Gastrocnemius medialis (tissue), 4 donors: ENCODE measurements around the gene KLHL40. TPM values are rescaled to one million over a fixed set of nuclear protein-coding genes. Genes with fewer than 3 reads are reported as not detected.

Experiments used
- ATAC-seq, 2 donors: fragments of 150-250 bp; one replicate each; pipeline ENCODE4 v1.9.1; 2016
- DNase-seq, 2 donors: peaks; one replicate each; pipeline ENCODE4 v3.0.0-alpha.2; 2019
- H3K27ac ChIP-seq, 4 donors: fragments of 200-600 bp; sonication (generic); 1 replicate in 1 of 4; 2 replicates in 3 of 4; pipeline ENCODE4 v1.5.1; 2016 to 2018; ENCODE audit warnings: mild to moderate bottlenecking in 2 of 4, moderate library complexity in 1 of 4
- H3K27me3 ChIP-seq, 3 donors: fragments of 200-600 bp; sonication (generic) in 2 of 3; 1 replicate in 1 of 3; 2 replicates in 2 of 3; pipeline versions ENCODE4 v1.5.1 to v1.6.0; 2016 to 2019; ENCODE audit warnings: mild to moderate bottlenecking in 1 of 3, moderate library complexity in 1 of 3
- H3K36me3 ChIP-seq, 2 donors: fragments of 200-600 bp; sonication (generic) in 1 of 2; one replicate each; pipeline ENCODE4 v1.5.1; 2017 to 2018
- H3K4me1 ChIP-seq, 2 donors: fragments of 200-600 bp; sonication (generic) in 1 of 2; one replicate each; pipeline ENCODE4 v1.5.1; 2016 to 2017; ENCODE audit warnings: mild to moderate bottlenecking in 2 of 2
- H3K4me3 ChIP-seq, 4 donors: fragments of 200-600 bp; sonication (generic) in 3 of 4; 1 replicate in 1 of 4; 2 replicates in 3 of 4; pipeline ENCODE4 v1.5.1; 2016 to 2019; ENCODE audit warnings: mild to moderate bottlenecking in 2 of 4
- H3K9me3 ChIP-seq, 3 donors: fragments of 200-600 bp; sonication (generic) in 2 of 3; 1 replicate in 1 of 3; 2 replicates in 2 of 3; pipeline ENCODE4 v1.5.1; 2016 to 2019
- POLR2A ChIP-seq, 2 donors: fragments of 450-650 bp; IDR thresholded peaks; one replicate each; pipeline ENCODE4 v1.6.1; 2017; ENCODE audit warnings: antibody characterized with exemption in 2 of 2, mild to moderate bottlenecking in 2 of 2, moderate library complexity in 2 of 2
- in situ Hi-C, 4 donors: fragments of 200-750 bp; cut with MboI; loops; one replicate each; pipeline versions ENCODE4 v1.15.0 to v1.8.0; 2017; ENCODE audit warnings: low sequenced_read_pairs in 4 of 4
- intact Hi-C: fragments of 100-400 bp; cut with DNase I; formaldehyde crosslinking; loops from one replicate; pipeline ENCODE4 v1.15.1; 2023; ENCODE audit warnings: low total_unique reads
- total RNA-seq, 4 donors: library from RNA; depleted of rRNA; stranded (reverse); fragments of >200 nt; gene quantifications; one replicate each; pipeline versions ENCODE4 v1.1.0 to v1.2.3, GENCODE V29; 2016
- TF ChIP-seq, protein P1 (sequence below), 5 experiments: fragments of 450-650 bp in 3 of 5; fragments of 200-600 bp in 2 of 5; sonication (generic) in 2 of 5; IDR thresholded peaks in 4 of 5; conservative IDR thresholded peaks in 1 of 5; 1 replicate in 4 of 5; 2 replicates in 1 of 5; pipeline ENCODE4 v1.5.1; 2016 to 2019; ENCODE audit warnings: antibody characterized with exemption in 5 of 5, mild to moderate bottlenecking in 3 of 5, moderate library complexity in 3 of 5

KLHL40 gene
- total RNA-seq, 4 donors from 2014 or later: 197 to 682 (median 397) TPM

DNA sequence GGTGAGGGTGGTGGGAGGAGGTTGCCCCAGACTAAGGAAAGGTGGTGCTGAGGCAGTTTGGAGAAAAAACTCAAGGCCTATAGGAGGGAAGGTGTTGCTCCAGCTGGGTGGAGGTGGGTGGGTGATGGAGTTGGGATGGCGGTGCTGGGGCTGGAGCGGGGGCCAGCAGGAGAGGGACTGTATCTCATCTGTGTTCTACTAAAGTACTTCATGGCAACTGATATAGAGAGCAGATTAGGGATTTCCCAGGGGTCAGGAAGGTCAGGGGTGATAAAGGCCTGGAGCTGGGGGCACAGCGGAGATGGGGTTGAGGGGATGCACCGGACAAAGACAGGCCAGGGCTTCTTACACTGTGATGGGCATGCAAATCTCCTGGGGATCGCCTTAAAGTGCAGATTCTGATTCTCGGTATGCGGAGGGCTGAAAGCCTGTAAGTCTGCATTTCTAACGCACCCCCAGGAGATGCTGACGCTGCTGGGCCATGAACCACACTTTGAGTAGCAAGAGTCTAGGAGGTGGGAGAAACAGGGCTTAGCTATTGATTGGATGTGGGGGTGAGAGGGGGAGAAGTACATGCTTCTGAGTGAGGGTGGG, 4.2 kb downstream of the KLHL40 start:
- peaks cover 28 to 44% of the 10 kb centered on the region in 2 donors for H3K4me1 ChIP-seq
- no peaks in the 10 kb centered on the region for H3K9me3 ChIP-seq
- in situ Hi-C loops (no loop called here), intact Hi-C loops (no loop called here)
- no peak for TF ChIP-seq POLR2A (IDR thresholded peaks at IDR 0.05)
- TF ChIP-seq, protein P1, sequence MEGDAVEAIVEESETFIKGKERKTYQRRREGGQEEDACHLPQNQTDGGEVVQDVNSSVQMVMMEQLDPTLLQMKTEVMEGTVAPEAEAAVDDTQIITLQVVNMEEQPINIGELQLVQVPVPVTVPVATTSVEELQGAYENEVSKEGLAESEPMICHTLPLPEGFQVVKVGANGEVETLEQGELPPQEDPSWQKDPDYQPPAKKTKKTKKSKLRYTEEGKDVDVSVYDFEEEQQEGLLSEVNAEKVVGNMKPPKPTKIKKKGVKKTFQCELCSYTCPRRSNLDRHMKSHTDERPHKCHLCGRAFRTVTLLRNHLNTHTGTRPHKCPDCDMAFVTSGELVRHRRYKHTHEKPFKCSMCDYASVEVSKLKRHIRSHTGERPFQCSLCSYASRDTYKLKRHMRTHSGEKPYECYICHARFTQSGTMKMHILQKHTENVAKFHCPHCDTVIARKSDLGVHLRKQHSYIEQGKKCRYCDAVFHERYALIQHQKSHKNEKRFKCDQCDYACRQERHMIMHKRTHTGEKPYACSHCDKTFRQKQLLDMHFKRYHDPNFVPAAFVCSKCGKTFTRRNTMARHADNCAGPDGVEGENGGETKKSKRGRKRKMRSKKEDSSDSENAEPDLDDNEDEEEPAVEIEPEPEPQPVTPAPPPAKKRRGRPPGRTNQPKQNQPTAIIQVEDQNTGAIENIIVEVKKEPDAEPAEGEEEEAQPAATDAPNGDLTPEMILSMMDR (IDR thresholded peaks at IDR 0.05 in 4 of 5, conservative IDR thresholded peaks at IDR 0.05 in 1 of 5): no peak
- peaks cover 0 to 41% of the 10 kb centered on the region in 2 donors for H3K36me3 ChIP-seq
- DNase-seq (no peak), ATAC-seq (no peak)
- peak overlapping the region; percentile 94 to 100 (median 99) for H3K27ac ChIP-seq
- H3K4me3 ChIP-seq: peak overlapping the region in 3 of 4 donors; percentile 61 to 82 (median 77)
- H3K27me3 ChIP-seq: no peaks in the 10 kb centered on the region

DNA sequence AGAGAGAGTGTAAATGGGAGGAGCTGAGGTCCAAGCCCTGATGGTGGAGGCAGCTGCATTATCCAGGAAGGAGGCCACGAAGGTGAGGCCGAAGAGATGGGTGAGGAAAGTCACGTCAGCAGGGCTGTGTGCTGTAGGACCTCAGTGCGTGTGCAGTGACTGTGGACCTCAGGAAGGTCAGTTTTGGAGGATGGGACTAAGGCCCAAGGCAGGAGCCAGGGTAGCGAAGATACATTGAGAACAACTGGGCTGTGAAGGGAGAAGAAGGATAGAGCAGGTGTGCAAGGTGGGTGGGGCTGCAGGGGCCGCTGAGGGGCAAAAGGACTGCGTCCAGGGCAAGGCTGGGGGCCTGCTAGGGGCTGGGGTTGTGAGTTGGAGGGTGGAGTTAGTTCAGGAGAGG, 4.9 kb downstream of the KLHL40 start:
- peaks cover 22 to 37% of the 10 kb centered on the region in 2 donors for H3K4me1 ChIP-seq
- in situ Hi-C loops: no loop called here
- H3K9me3 ChIP-seq: no peaks in the 10 kb centered on the region
- TF ChIP-seq POLR2A (IDR thresholded peaks at IDR 0.05): no peak
- TF ChIP-seq, protein P1 (IDR thresholded peaks at IDR 0.05 in 4 of 5, conservative IDR thresholded peaks at IDR 0.05 in 1 of 5): no peak
- H3K4me3 ChIP-seq: no peak overlapping the region
- peak overlapping the region; percentile 94 to 100 (median 99) for H3K27ac ChIP-seq
- H3K27me3 ChIP-seq: no peaks in the 10 kb centered on the region
- ATAC-seq (no peak), DNase-seq (no peak)
- intact Hi-C loops: no loop called here
- peaks cover 0 to 41% of the 10 kb centered on the region in 2 donors for H3K36me3 ChIP-seq

DNA sequence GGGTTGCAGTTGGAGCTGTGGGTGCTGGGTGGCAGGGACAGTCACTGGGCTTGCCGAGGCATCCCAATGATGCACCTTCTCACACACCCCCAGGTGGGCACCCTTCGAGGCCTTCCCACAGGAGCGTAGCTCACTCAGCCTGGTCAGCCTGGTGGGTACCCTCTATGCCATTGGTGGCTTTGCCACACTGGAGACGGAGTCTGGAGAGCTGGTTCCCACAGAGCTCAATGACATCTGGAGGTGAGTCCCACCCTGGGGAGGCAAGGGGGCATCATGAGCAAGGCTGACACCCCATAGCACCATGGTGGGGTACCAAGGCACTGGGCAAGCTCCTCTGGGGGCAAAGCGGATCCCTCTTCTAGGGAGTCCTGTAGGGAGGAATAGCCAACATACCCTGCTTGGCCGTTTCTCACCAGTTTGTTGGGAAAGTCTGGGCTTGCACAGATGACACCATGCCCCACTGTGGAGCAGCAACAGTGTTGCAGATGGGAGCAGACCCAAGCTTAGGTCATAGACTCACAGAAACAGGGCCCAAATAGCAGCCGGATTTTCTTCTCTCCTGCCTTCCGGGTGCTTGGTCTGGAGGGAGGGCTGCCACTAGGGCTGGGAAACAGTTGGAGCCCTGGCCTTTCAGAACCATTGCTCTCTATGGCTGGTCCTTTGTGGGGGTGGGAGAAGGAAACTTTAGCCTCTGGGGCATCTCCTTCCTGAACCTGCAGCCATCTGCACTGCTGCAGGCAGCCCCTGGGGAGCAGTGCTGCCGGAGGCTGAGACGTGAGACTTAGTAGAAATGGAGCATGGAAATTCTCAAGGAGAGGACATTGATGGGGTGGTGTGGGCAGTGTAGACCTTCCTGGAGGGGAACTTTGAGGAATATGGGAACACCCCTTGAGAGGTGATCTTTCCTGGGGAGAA, 5.7 kb downstream of the KLHL40 start:
- H3K27me3 ChIP-seq: no peaks in the 10 kb centered on the region
- no peaks in the 10 kb centered on the region for H3K9me3 ChIP-seq
- intact Hi-C loops: no loop called here
- no peak overlapping the region for H3K4me3 ChIP-seq
- ATAC-seq: peak in 1 of 2 donors; percentile 5
- peak overlapping the region; percentile 94 to 100 (median 99) for H3K27ac ChIP-seq
- TF ChIP-seq POLR2A (IDR thresholded peaks at IDR 0.05): no peak
- TF ChIP-seq, protein P1 (IDR thresholded peaks at IDR 0.05 in 4 of 5, conservative IDR thresholded peaks at IDR 0.05 in 1 of 5): no peak
- no peak for DNase-seq
- H3K4me1 ChIP-seq: peaks cover 21 to 33% of the 10 kb centered on the region in 2 donors
- peaks cover 0 to 41% of the 10 kb centered on the region in 2 donors for H3K36me3 ChIP-seq
- in situ Hi-C loops: no loop called here

DNA sequence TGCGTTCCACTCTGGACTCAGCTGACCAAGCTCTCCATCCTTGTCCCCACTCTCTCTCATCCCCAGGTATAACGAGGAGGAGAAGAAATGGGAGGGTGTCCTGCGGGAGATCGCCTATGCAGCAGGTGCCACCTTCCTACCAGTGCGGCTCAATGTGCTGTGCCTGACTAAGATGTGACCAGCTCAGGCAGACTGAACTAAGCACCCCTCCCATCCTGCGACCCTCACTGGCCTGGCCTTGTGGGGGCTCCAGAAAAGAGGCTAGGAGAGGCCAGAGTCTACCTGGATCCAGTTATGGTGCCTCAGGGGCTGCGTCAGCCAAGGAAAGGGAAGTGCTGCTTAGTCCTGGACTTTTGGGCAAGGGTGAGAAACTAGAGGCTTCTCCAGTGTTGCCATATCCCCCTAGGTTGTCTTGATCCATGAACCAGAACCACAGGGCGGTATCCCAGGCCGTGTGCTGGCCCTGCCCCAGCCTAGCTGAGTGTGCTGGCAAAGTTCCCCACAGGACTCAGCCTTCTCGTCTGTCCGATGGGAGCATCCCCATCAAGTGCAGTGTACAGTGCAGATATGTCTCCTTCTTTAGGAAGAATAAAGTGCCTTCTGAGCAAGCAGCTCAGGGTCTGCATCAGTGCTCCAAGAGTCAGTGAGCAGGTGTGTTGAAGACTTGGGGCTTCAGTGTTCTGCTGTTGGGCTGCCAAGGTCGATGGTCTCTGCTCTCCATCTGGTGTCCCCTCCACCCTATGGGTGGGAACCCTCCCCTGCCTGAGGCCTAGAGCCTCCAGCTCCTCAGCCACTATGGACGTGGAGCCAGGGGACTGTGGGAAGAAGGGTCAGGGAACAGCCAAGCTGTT, 6.7 kb downstream of the KLHL40 start:
- H3K4me3 ChIP-seq: no peak overlapping the region
- DNase-seq (no peak), ATAC-seq (no peak)
- H3K27ac ChIP-seq: peak overlapping the region; percentile 94 to 100 (median 99)
- H3K36me3 ChIP-seq: peaks cover 0 to 41% of the 10 kb centered on the region in 2 donors
- TF ChIP-seq POLR2A (IDR thresholded peaks at IDR 0.05): no peak
- TF ChIP-seq, protein P1 (IDR thresholded peaks at IDR 0.05 in 4 of 5, conservative IDR thresholded peaks at IDR 0.05 in 1 of 5): no peak
- H3K9me3 ChIP-seq: no peaks in the 10 kb centered on the region
- H3K27me3 ChIP-seq: no peaks in the 10 kb centered on the region
- in situ Hi-C loops: no loop called here
- intact Hi-C loops: no loop called here
- H3K4me1 ChIP-seq: peaks cover 16 to 26% of the 10 kb centered on the region in 2 donors
